HepG2 (cell line): ENCODE data around the gene CSNK1D. TPM values are rescaled to one million over a fixed set of nuclear protein-coding genes. Genes with fewer than 3 reads are reported as not detected.
A peak's percentile ranks its signal among the peaks of the same experiment; 100 is the strongest.

Experiments
- MAZ ChIP-seq, 2 experiments: sonication (generic) in 1 of 2; formaldehyde crosslinking in 1 of 2; IDR thresholded peaks; 2 replicates each; pipeline versions ENCODE4 v1.5.0 to v1.6.1; 2012 to 2020; ENCODE audit warnings: low read depth in 2 of 2, mild to moderate bottlenecking in 2 of 2, borderline replicate concordance in 1 of 2, improper control_type of control experiment in 1 of 2, low read length in 1 of 2, missing genetic modification reagents in 1 of 2, moderate library complexity in 1 of 2
- MEF2D ChIP-seq: sonication (generic); formaldehyde crosslinking; IDR thresholded peaks from 2 replicates; pipeline ENCODE4 v1.5.1; 2020; ENCODE audit warnings: mild to moderate bottlenecking, missing genetic modification reagents
- MZF1 ChIP-seq: sonication (generic); formaldehyde crosslinking; IDR thresholded peaks from 2 replicates; pipeline ENCODE4 v1.8.1; 2023; ENCODE audit warnings: mild to moderate bottlenecking, missing genetic modification reagents, borderline replicate concordance
- NFE2L1 ChIP-seq: sonication (generic); formaldehyde crosslinking; IDR thresholded peaks from 2 replicates; pipeline ENCODE4 v1.4.0; 2020; ENCODE audit warnings: missing genetic modification reagents, mild to moderate bottlenecking, borderline replicate concordance
- SETDB1 ChIP-seq: sonication (generic); formaldehyde crosslinking; IDR thresholded peaks from 2 replicates; pipeline ENCODE4 v1.5.1; 2020; ENCODE audit warnings: missing genetic modification reagents, mild to moderate bottlenecking, borderline replicate concordance
- SMAD1 ChIP-seq: sonication (generic); formaldehyde crosslinking; IDR thresholded peaks from 2 replicates; pipeline ENCODE4 v1.4.0; 2020; ENCODE audit warnings: missing genetic modification reagents, low read depth, mild to moderate bottlenecking, borderline replicate concordance
- SRSF1 ChIP-seq: fragments of 200-400 bp; formaldehyde crosslinking; optimal IDR thresholded peaks from 2 replicates; pipeline ENCODE3; 2017; ENCODE audit warnings: mild to moderate bottlenecking, low read depth, low read length, moderate library complexity
- ZNF30 ChIP-seq: sonication (generic); formaldehyde crosslinking; IDR thresholded peaks from 2 replicates; pipeline ENCODE4 v1.5.0; 2020; ENCODE audit warnings: mild to moderate bottlenecking, missing genetic modification reagents
- ZNF326 ChIP-seq: sonication (generic); formaldehyde crosslinking; IDR thresholded peaks from 2 replicates; pipeline ENCODE4 v1.4.0; 2020; ENCODE audit warnings: missing genetic modification reagents, borderline replicate concordance
- ZNF512B ChIP-seq: sonication (generic); formaldehyde crosslinking; IDR thresholded peaks from 2 replicates; pipeline ENCODE4 v1.5.1; 2020; ENCODE audit warnings: missing genetic modification reagents, mild to moderate bottlenecking, borderline replicate concordance
- ZNF691 ChIP-seq: sonication (generic); formaldehyde crosslinking; IDR thresholded peaks from 2 replicates; pipeline ENCODE4 v1.4.0; 2020; ENCODE audit warnings: missing genetic modification reagents, low read depth, mild to moderate bottlenecking, borderline replicate concordance
- ZNF773 ChIP-seq: sonication (generic); formaldehyde crosslinking; IDR thresholded peaks from 2 replicates; pipeline ENCODE4 v1.4.0; 2020; ENCODE audit warnings: missing genetic modification reagents, borderline replicate concordance
- polyA plus RNA-seq, 8 experiments: library from polyadenylated mRNA; depleted of rRNA in 3 of 8; stranded (reverse) in 7 of 8; unstranded in 1 of 8; fragments of >200 nt; fragmentation: Illumina TruSeq in 4 of 8; extraction: Trizol in 4 of 8; gene quantifications; 2 replicates each; pipeline versions ENCODE4 v1.2.1 to v1.2.3, GENCODE V29; 2011 to 2016; ENCODE audit warnings: low read depth in 4 of 8, missing spikeins in 1 of 8, mixed read lengths in 1 of 8; ENCODE audit not compliant: insufficient read depth in 1 of 8
- total RNA-seq, 5 experiments: library from RNA; depleted of rRNA; stranded (reverse); fragments of >200 nt; fragmentation: Illumina TruSeq; extraction: Trizol; gene quantifications; 2 replicates each; pipeline ENCODE4 v1.2.3, GENCODE V29; 2016; ENCODE audit warnings: low read depth in 1 of 5
- TF ChIP-seq, protein P1 (sequence below): sonication (generic); formaldehyde crosslinking; IDR thresholded peaks from 2 replicates; pipeline ENCODE4 v1.4.0; 2020; ENCODE audit warnings: missing genetic modification reagents, mild to moderate bottlenecking, borderline replicate concordance
- TF ChIP-seq, protein P2 (sequence below): sonication (generic); formaldehyde crosslinking; IDR thresholded peaks from 2 replicates; pipeline ENCODE4 v1.4.0; 2020; ENCODE audit warnings: missing genetic modification reagents; ENCODE audit errors: not compliant biosample characterization
- TF ChIP-seq, protein P3 (sequence below): sonication (generic); formaldehyde crosslinking; IDR thresholded peaks from 2 replicates; pipeline ENCODE4 v1.4.0; 2020; ENCODE audit warnings: missing genetic modification reagents, borderline replicate concordance

The CSNK1D gene
- total and polyA plus RNA-seq, 2 of the 13 experiments (the other 11 are each of a cell fraction or from before 2014, with no cell fraction given) = 31.5 to 128 TPM

GRCh38 chr17:82205720-82206508, 67.6 kb downstream of the CSNK1D start (continued):
- no peak for TF ChIP-seq NFE2L1 (CRISPR knock-in tag)
- TF ChIP-seq, protein P1, sequence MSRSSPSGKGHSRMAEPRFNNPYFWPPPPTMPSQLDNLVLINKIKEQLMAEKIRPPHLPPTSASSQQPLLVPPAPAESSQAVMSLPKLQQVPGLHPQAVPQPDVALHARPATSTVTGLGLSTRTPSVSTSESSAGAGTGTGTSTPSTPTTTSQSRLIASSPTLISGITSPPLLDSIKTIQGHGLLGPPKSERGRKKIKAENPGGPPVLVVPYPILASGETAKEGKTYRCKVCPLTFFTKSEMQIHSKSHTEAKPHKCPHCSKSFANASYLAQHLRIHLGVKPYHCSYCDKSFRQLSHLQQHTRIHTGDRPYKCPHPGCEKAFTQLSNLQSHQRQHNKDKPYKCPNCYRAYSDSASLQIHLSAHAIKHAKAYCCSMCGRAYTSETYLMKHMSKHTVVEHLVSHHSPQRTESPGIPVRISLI (CRISPR knock-in tag) = no peak
- no peak for TF ChIP-seq SMAD1 (CRISPR knock-in tag)
- TF ChIP-seq ZNF30 = peak; percentile 62; the same call in 1 of the 2 replicates
- TF ChIP-seq SETDB1 (CRISPR knock-in tag) = no peak
- TF ChIP-seq SRSF1 = no peak
- TF ChIP-seq, protein P2, sequence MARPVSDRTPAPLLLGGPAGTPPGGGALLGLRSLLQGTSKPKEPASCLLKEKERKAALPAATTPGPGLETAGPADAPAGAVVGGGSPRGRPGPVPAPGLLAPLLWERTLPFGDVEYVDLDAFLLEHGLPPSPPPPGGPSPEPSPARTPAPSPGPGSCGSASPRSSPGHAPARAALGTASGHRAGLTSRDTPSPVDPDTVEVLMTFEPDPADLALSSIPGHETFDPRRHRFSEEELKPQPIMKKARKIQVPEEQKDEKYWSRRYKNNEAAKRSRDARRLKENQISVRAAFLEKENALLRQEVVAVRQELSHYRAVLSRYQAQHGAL (CRISPR knock-in tag) = no peak
- 0 out of 2 replicates have a peak, but pooled peaks have one; percentile 48 for TF ChIP-seq MEF2D
- no peak for TF ChIP-seq ZNF773 (CRISPR knock-in tag)
- no peak for TF ChIP-seq ZNF512B
- TF ChIP-seq, protein P3, sequence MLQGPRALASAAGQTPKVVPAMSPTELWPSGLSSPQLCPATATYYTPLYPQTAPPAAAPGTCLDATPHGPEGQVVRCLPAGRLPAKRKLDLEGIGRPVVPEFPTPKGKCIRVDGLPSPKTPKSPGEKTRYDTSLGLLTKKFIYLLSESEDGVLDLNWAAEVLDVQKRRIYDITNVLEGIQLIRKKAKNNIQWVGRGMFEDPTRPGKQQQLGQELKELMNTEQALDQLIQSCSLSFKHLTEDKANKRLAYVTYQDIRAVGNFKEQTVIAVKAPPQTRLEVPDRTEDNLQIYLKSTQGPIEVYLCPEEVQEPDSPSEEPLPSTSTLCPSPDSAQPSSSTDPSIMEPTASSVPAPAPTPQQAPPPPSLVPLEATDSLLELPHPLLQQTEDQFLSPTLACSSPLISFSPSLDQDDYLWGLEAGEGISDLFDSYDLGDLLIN (CRISPR knock-in tag) = no peak
- peak; percentile 59; the same call in 1 of the 2 replicates for TF ChIP-seq MAZ (IDR thresholded peaks at IDR 0.05; ENCODE audit: borderline replicate concordance, low read depth, low read length)
- TF ChIP-seq MAZ (CRISPR knock-in tag; IDR thresholded peaks at IDR 0.05; ENCODE audit: low read depth) = 0 out of 2 replicates have a peak, but pooled peaks have one; percentile 46
- no peak for TF ChIP-seq ZNF326 (CRISPR knock-in tag)
- no peak for TF ChIP-seq MZF1 (CRISPR knock-in tag)
- peak; percentile 79; the same call in 1 of the 2 replicates for TF ChIP-seq ZNF691 (CRISPR knock-in tag)
